B cell (primary cell): ENCODE results near the gene KIF4B. TPM values are rescaled to one million over a fixed set of nuclear protein-coding genes. Genes with fewer than 3 reads are reported as not detected.

Source experiments
- ATAC-seq: fragments of 200-7000 bp; cut with Tn5 transposase; one replicate; pipeline ENCODE4 v1.10.0; 2021; ENCODE audit warnings: low read depth, mild to moderate bottlenecking, moderate number of reproducible peaks, moderate library complexity
- CTCF ChIA-PET: fragments of 350-600 bp; sonication (Branson Sonifier 250); formaldehyde crosslinking; loops from one replicate; lab custom pipeline; 2021; ENCODE audit warnings: antibody characterized with exemption, inconsistent platforms; lab: Charles Lee
- POLR2A ChIA-PET: fragments of 350-600 bp; sonication (Branson Sonifier 250); formaldehyde crosslinking; loops from one replicate; lab custom pipeline; 2021; ENCODE audit warnings: antibody characterized with exemption; lab: Charles Lee
- DNase-seq: peaks from one replicate; pipeline ENCODE4 v3.0.0; 2013
- H2AFZ ChIP-seq: 2 replicates; pipeline ENCODE4 v1.6.1; 2012; ENCODE audit warnings: mild to moderate bottlenecking, low read depth, low read length; ENCODE audit not compliant: insufficient read depth, poor library complexity, severe bottlenecking
- H3K27ac ChIP-seq, 2 donors: 1 replicate in 1 of 2; 2 replicates in 1 of 2; pipeline ENCODE4 v1.5.1; 2012 to 2013; ENCODE audit warnings: low read length in 2 of 2, mild to moderate bottlenecking in 2 of 2, moderate library complexity in 1 of 2
- H3K27me3 ChIP-seq, 4 experiments: fragments of 200-600 bp in 1 of 4; sonication (generic) in 1 of 4; replicated peaks in 1 of 4; 1 replicate in 2 of 4; 2 replicates in 2 of 4; pipeline versions ENCODE4 v1.6.1 to v1.7.0; 2013 to 2016; ENCODE audit warnings: low read length in 3 of 4, mild to moderate bottlenecking in 2 of 4, mixed read lengths in 1 of 4, moderate library complexity in 1 of 4; ENCODE audit not compliant: insufficient read depth in 4 of 4, control insufficient read depth in 3 of 4; ENCODE audit errors: control extremely low read depth in 1 of 4
- H3K36me3 ChIP-seq, 2 experiments: replicated peaks in 1 of 2; 1 replicate in 1 of 2; 2 replicates in 1 of 2; pipeline versions ENCODE4 v1.6.1 to v1.7.1; 2013; ENCODE audit warnings: low read length in 1 of 2; ENCODE audit not compliant: insufficient read depth in 2 of 2, control insufficient read depth in 1 of 2; ENCODE audit errors: control extremely low read depth in 1 of 2, extremely low read depth in 1 of 2
- H3K4me1 ChIP-seq, 2 donors: fragments of 200-600 bp in 1 of 2; sonication (generic) in 1 of 2; 1 replicate in 1 of 2; 2 replicates in 1 of 2; pipeline versions ENCODE4 v1.5.1 to v1.6.1; 2013 to 2017; ENCODE audit warnings: low read length in 2 of 2; ENCODE audit not compliant: control insufficient read depth in 2 of 2, insufficient read depth in 2 of 2
- H3K4me2 ChIP-seq: replicated peaks from 2 replicates; pipeline ENCODE3; 2012; ENCODE audit warnings: mild to moderate bottlenecking, low read depth, low read length; ENCODE audit not compliant: poor library complexity, severe bottlenecking
- H3K4me3 ChIP-seq, 5 experiments: fragments of 200-600 bp in 1 of 5; sonication (generic) in 1 of 5; 1 replicate in 3 of 5; 2 replicates in 2 of 5; pipeline versions ENCODE4 v1.5.1 to v1.7.0; 2011 to 2016; ENCODE audit warnings: low read length in 4 of 5, mild to moderate bottlenecking in 4 of 5, low read depth in 2 of 5, control low read depth in 1 of 5, moderate library complexity in 1 of 5; ENCODE audit not compliant: insufficient read depth in 1 of 5; ENCODE audit errors: control extremely low read depth in 1 of 5, extremely low read depth in 1 of 5
- H3K79me2 ChIP-seq: fragments of 200-600 bp; sonication (generic); one replicate; pipeline ENCODE4 v1.6.0; 2016; ENCODE audit warnings: low read length; ENCODE audit not compliant: control insufficient read depth, insufficient read depth
- H3K9ac ChIP-seq: fragments of 200-600 bp; sonication (generic); 2 replicates; pipeline ENCODE4 v1.6.1; 2017; ENCODE audit warnings: mild to moderate bottlenecking, low read length, moderate library complexity
- H3K9me3 ChIP-seq, 3 donors: one replicate each; pipeline versions ENCODE4 v1.6.1 to v1.7.1; 2013; ENCODE audit warnings: low read length in 2 of 3; ENCODE audit not compliant: control insufficient read depth in 2 of 3, insufficient read depth in 1 of 3; ENCODE audit errors: control extremely low read depth in 1 of 3
- H4K20me1 ChIP-seq: 2 replicates; pipeline ENCODE4 v1.6.0; 2012; ENCODE audit warnings: mild to moderate bottlenecking, low read length; ENCODE audit not compliant: insufficient read depth, control insufficient read depth, poor library complexity, severe bottlenecking
- H3K27ac Mint-ChIP-seq: one replicate; pipeline ENCODE4 v1.8.0; 2021; ENCODE audit warnings: mixed read lengths
- H3K27me3 Mint-ChIP-seq: one replicate; pipeline ENCODE4 v1.8.0; 2021; ENCODE audit warnings: mixed read lengths
- H3K4me1 Mint-ChIP-seq: one replicate; pipeline ENCODE4 v1.8.0; 2021; ENCODE audit warnings: mixed read lengths
- H3K4me3 Mint-ChIP-seq: one replicate; pipeline ENCODE4 v1.8.0; 2021; ENCODE audit warnings: mixed read lengths
- H3K9me3 Mint-ChIP-seq: one replicate; pipeline ENCODE4 v1.8.0; 2022; ENCODE audit warnings: mixed read lengths; ENCODE audit not compliant: insufficient read depth
- EZH2 ChIP-seq: IDR thresholded peaks from 2 replicates; pipeline ENCODE4 v1.6.1; 2012; ENCODE audit warnings: borderline replicate concordance, low read depth, mild to moderate bottlenecking, moderate library complexity, low read length; ENCODE audit not compliant: insufficient read depth, poor library complexity, severe bottlenecking
- WGBS: methylation state at CpG from one replicate; pipeline ENCODE4 v1.1.5; 2013; ENCODE audit warnings: missing lambda C conversion rate; ENCODE audit not compliant: insufficient coverage; 5-methylcytosine and 5-hydroxymethylcytosine counted together
- intact Hi-C: fragments of 100-400 bp; cut with micrococcal nuclease; formaldehyde crosslinking; loops from one replicate; pipeline ENCODE4 v1.10.0; 2022
- polyA plus RNA-seq: library from polyadenylated mRNA; depleted of rRNA; stranded (reverse); fragments of >200 nt; gene quantifications from 2 replicates; pipeline ENCODE4 v1.2.3, GENCODE V29; 2012
- total RNA-seq, 2 donors: library from RNA; stranded (reverse); fragments of 120-200 nt in 1 of 2; gene quantifications; 1 replicate in 1 of 2; 2 replicates in 1 of 2; pipeline versions ENCODE4 v1.2.3 to v1.2.4, GENCODE V29; 2013 to 2022
- TF ChIP-seq, protein P1 (sequence below): fragments of 200-600 bp; IDR thresholded peaks from one replicate; pipeline ENCODE4 v1.8.0; 2022; ENCODE audit warnings: antibody characterized with exemption, mild to moderate bottlenecking

Gene KIF4B
- total and polyA plus RNA-seq, 2 donors (not counting 1 experiment from before 2014, with no cell fraction given) = not detected

DNA sequence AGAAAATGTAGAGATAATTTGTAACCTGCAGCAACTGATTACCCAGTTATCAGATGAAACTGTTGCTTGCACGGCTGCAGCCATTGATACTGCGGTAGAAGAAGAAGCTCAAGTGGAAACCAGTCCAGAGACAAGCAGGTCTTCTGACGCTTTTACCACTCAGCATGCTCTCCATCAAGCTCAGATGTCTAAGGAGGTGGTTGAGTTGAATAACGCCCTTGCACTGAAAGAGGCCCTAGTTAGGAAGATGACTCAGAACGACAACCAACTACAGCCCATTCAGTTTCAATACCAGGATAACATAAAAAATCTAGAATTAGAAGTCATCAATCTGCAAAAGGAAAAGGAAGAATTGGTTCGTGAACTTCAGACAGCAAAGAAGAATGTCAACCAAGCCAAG, 1.7 kb downstream of the KIF4B start:
- Histone ChIP-seq H3K27ac (no peak overlapping the region), H3K4me2 (no peak overlapping the region), H3K36me3 (no peaks in the 10 kb centered on the region), H3K27me3 (no peaks in the 10 kb centered on the region), H3K79me2 (no peaks in the 10 kb centered on the region), H2AFZ (no peak overlapping the region), H3K4me1 (no peaks in the 10 kb centered on the region), H3K4me3 (no peak overlapping the region), H3K9me3 (peaks cover 0 to 5% (median 0%) of the 10 kb centered on the region in 3 donors), H3K9ac (no peak overlapping the region), H4K20me1 (no peaks in the 10 kb centered on the region)
- H3K4me1 Mint-ChIP-seq = no peaks in the 10 kb centered on the region
- no peaks in the 10 kb centered on the region for H3K9me3 Mint-ChIP-seq
- intact Hi-C loops = no loop called here
- POLR2A ChIA-PET = no interaction called here
- ATAC-seq (no peak), DNase-seq (no peak)
- no peak overlapping the region for H3K4me3 Mint-ChIP-seq
- H3K27ac Mint-ChIP-seq = no peak overlapping the region
- CTCF ChIA-PET = no interaction called here
- no peak for TF ChIP-seq EZH2
- TF ChIP-seq, protein P1, sequence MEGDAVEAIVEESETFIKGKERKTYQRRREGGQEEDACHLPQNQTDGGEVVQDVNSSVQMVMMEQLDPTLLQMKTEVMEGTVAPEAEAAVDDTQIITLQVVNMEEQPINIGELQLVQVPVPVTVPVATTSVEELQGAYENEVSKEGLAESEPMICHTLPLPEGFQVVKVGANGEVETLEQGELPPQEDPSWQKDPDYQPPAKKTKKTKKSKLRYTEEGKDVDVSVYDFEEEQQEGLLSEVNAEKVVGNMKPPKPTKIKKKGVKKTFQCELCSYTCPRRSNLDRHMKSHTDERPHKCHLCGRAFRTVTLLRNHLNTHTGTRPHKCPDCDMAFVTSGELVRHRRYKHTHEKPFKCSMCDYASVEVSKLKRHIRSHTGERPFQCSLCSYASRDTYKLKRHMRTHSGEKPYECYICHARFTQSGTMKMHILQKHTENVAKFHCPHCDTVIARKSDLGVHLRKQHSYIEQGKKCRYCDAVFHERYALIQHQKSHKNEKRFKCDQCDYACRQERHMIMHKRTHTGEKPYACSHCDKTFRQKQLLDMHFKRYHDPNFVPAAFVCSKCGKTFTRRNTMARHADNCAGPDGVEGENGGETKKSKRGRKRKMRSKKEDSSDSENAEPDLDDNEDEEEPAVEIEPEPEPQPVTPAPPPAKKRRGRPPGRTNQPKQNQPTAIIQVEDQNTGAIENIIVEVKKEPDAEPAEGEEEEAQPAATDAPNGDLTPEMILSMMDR = no peak
- 100% methylated on average over 2 of the region's 6 CpGs for WGBS
- H3K27me3 Mint-ChIP-seq = peaks cover 21% of the 10 kb centered on the region

DNA sequence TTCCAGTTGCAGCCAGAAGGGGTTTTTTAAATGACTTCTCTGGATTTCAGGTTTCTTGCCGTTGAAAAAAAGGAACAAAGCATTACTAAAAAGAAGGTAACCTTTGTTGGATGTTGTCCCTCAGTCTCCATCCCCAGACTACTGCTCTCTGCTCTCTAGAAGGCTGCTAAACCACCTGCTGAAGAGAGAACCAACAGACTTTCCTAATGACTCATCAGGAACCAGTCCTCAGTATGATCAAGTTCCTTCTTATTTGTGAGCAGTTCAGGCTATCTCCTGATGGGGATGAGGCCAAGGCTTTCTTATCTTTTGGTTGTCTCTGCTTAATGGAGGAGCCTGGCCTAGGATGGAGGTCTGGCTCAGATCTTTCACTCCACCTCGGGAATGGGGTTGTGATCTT, 4.1 kb downstream of the KIF4B start:
- Histone ChIP-seq H3K36me3 (no peaks in the 10 kb centered on the region), H3K27me3 (no peaks in the 10 kb centered on the region), H3K4me1 (no peaks in the 10 kb centered on the region), H3K4me2 (no peak overlapping the region), H3K9ac (no peak overlapping the region), H2AFZ (no peak overlapping the region), H3K9me3 (peaks cover 0 to 5% (median 0%) of the 10 kb centered on the region in 3 donors), H3K4me3 (no peak overlapping the region), H4K20me1 (no peaks in the 10 kb centered on the region), H3K79me2 (no peaks in the 10 kb centered on the region), H3K27ac (no peak overlapping the region)
- H3K27me3 Mint-ChIP-seq = peaks cover 22% of the 10 kb centered on the region
- no peak for ATAC-seq
- H3K4me3 Mint-ChIP-seq = no peak overlapping the region
- no peak overlapping the region for H3K27ac Mint-ChIP-seq
- no peak for TF ChIP-seq EZH2
- TF ChIP-seq, protein P1 = no peak
- DNase-seq = no peak
- CTCF ChIA-PET = no interaction called here
- intact Hi-C loops = no loop called here
- H3K9me3 Mint-ChIP-seq = no peaks in the 10 kb centered on the region
- no peaks in the 10 kb centered on the region for H3K4me1 Mint-ChIP-seq
- no CpG with 5 or more reads among the region's 2 CpGs for WGBS
- POLR2A ChIA-PET = no interaction called here
